LNCAP (cell line): ENCODE measurements around the gene TRPC6.

Source experiments
- TF ChIP-seq, protein P1 (sequence below): fragments of 450-650 bp; IDR thresholded peaks from 2 replicates; pipeline ENCODE4 v1.5.1; 2017; ENCODE audit warnings: mild to moderate bottlenecking

TRPC6 gene

GRCh38 chr11:101470881-101471520 is 112.8 kb downstream of the TRPC6 start:
- TF ChIP-seq, protein P1, sequence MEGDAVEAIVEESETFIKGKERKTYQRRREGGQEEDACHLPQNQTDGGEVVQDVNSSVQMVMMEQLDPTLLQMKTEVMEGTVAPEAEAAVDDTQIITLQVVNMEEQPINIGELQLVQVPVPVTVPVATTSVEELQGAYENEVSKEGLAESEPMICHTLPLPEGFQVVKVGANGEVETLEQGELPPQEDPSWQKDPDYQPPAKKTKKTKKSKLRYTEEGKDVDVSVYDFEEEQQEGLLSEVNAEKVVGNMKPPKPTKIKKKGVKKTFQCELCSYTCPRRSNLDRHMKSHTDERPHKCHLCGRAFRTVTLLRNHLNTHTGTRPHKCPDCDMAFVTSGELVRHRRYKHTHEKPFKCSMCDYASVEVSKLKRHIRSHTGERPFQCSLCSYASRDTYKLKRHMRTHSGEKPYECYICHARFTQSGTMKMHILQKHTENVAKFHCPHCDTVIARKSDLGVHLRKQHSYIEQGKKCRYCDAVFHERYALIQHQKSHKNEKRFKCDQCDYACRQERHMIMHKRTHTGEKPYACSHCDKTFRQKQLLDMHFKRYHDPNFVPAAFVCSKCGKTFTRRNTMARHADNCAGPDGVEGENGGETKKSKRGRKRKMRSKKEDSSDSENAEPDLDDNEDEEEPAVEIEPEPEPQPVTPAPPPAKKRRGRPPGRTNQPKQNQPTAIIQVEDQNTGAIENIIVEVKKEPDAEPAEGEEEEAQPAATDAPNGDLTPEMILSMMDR, result no peak

GRCh38 chr11:101470419-101470818 is 113.4 kb downstream of the TRPC6 start:
- TF ChIP-seq, protein P1, result no peak

- TF ChIP-seq, protein P1, result no peak
Measured at GRCh38 chr11:101466352-101466751, 117.5 kb downstream of the TRPC6 start.

- TF ChIP-seq, protein P1, result no peak
Measured at GRCh38 chr11:101459020-101459419, 124.8 kb downstream of the TRPC6 start.

- TF ChIP-seq, protein P1, result no peak
Measured at GRCh38 chr11:101458161-101458560, 125.6 kb downstream of the TRPC6 start.

DNA sequence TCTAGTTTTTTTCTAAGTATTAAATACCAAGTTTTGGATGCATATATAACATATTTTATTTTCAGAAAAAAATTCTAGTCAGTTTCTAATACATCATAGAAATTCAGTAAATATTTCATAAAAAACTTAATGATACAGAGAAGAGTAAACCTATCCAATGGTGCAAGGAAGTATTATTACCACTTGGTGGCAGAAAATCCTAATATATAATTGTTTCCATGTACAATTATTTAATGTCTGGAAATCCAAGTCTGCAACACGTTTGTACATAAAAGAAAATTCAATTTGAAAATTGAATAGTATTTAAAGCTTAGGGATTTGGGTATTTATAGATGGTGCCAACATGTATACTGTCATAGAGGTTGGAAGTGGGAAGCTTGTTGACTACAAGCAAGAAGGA is 127.0 kb downstream of the TRPC6 start:
- TF ChIP-seq, protein P1, result peak; percentile 64

- TF ChIP-seq, protein P1, result no peak
Measured at GRCh38 chr11:101453682-101454081, 130.1 kb downstream of the TRPC6 start.
